ENCODE results near the gene MDN1. TPM values are rescaled to one million over a fixed set of nuclear protein-coding genes. Genes with fewer than 3 reads are reported as not detected.
A peak's percentile ranks its signal among the peaks of the same experiment; 100 is the strongest.
"Not testable (repeated sequence)": the region's sequence is repeated elsewhere in the genome, so short reads cannot be mapped to it uniquely, and the experiment has no call there.

Gene MDN1
- polyA plus RNA-seq, 3 donors: 38.6 to 41.2 (median 38.9) TPM

- no peak for DNase-seq (ENCODE audit: low read depth in 3 of 3, low spot score in 2 of 3)
Observed at GRCh38 chr6:89662659-89663223, 156.9 kb downstream of the MDN1 start.

GRCh38 chr6:89661559-89661958 is 158.0 kb downstream of the MDN1 start:
- no peak for DNase-seq (ENCODE audit: low read depth in 3 of 3, low spot score in 2 of 3)

- DNase-seq (ENCODE audit: low read depth in 3 of 3, low spot score in 2 of 3): no peak
Observed at GRCh38 chr6:89660981-89661380, 158.6 kb downstream of the MDN1 start.

GRCh38 chr6:89657445-89658158 is 162.0 kb downstream of the MDN1 start:
- DNase-seq (ENCODE audit: low read depth in 3 of 3, low spot score in 2 of 3): no peak

- DNase-seq (ENCODE audit: low read depth in 3 of 3, low spot score in 2 of 3): no peak
Observed at GRCh38 chr6:89655122-89655521, 164.5 kb downstream of the MDN1 start.

- no peak for DNase-seq (ENCODE audit: low read depth in 3 of 3, low spot score in 2 of 3)
Observed at GRCh38 chr6:89650579-89650978, 169.0 kb downstream of the MDN1 start.

- DNase-seq (ENCODE audit: low read depth in 3 of 3, low spot score in 2 of 3): no peak
Observed at GRCh38 chr6:89649682-89650081, 169.9 kb downstream of the MDN1 start.

- DNase-seq (ENCODE audit: low read depth in 3 of 3, low spot score in 2 of 3): no peak
Observed at GRCh38 chr6:89644864-89645263, 174.7 kb downstream of the MDN1 start.

GRCh38 chr6:89643406-89643805 is 176.2 kb downstream of the MDN1 start:
- no peak for DNase-seq (ENCODE audit: low read depth in 3 of 3, low spot score in 2 of 3)

- no peak for DNase-seq (ENCODE audit: low read depth in 3 of 3, low spot score in 2 of 3)
Observed at GRCh38 chr6:89642956-89643355, 176.6 kb downstream of the MDN1 start.

GRCh38 chr6:89641581-89641980 is 178.0 kb downstream of the MDN1 start:
- not testable (repeated sequence) for DNase-seq (ENCODE audit: low read depth in 3 of 3, low spot score in 2 of 3)

GRCh38 chr6:89640804-89641203 is 178.8 kb downstream of the MDN1 start:
- DNase-seq (ENCODE audit: low read depth in 3 of 3, low spot score in 2 of 3): no peak

- DNase-seq (ENCODE audit: low read depth in 3 of 3, low spot score in 2 of 3): peak; percentile 85 to 90 (median 89)
Observed at GRCh38 chr6:89638320-89639195, 181.0 kb downstream of the MDN1 start, which contains the start of gene LYRM2. Gene LYRM2, minus strand, starts transcription at chr6:89638747. Its CDS starts 31 bp downstream, at chr6:89638716.

GRCh38 chr6:89637960-89638319 is 181.7 kb downstream of the MDN1 start:
- DNase-seq (ENCODE audit: low read depth in 3 of 3, low spot score in 2 of 3): peak in 1 of 3 donors; percentile 5

- DNase-seq (ENCODE audit: low read depth in 3 of 3, low spot score in 2 of 3): not testable (repeated sequence)
Observed at GRCh38 chr6:89636412-89636811, 183.2 kb downstream of the MDN1 start.

GRCh38 chr6:89630488-89630887 is 189.1 kb downstream of the MDN1 start:
- no peak for DNase-seq (ENCODE audit: low read depth in 3 of 3, low spot score in 2 of 3)

- DNase-seq (ENCODE audit: low read depth in 3 of 3, low spot score in 2 of 3): no peak
Observed at GRCh38 chr6:89623749-89624148, 195.8 kb downstream of the MDN1 start.

- DNase-seq (ENCODE audit: low read depth in 3 of 3, low spot score in 2 of 3): no peak
Observed at GRCh38 chr6:89619567-89619966, 200.0 kb downstream of the MDN1 start.

GRCh38 chr6:89618026-89618425 is 201.6 kb downstream of the MDN1 start:
- DNase-seq (ENCODE audit: low read depth in 3 of 3, low spot score in 2 of 3): no peak

- no peak for DNase-seq (ENCODE audit: low read depth in 3 of 3, low spot score in 2 of 3)
Observed at GRCh38 chr6:89616531-89616930, 203.1 kb downstream of the MDN1 start.

- DNase-seq (ENCODE audit: low read depth in 3 of 3, low spot score in 2 of 3): no peak
Observed at GRCh38 chr6:89615882-89616281, 203.7 kb downstream of the MDN1 start.

GRCh38 chr6:89613790-89614189 is 205.8 kb downstream of the MDN1 start:
- DNase-seq (ENCODE audit: low read depth in 3 of 3, low spot score in 2 of 3): no peak
